SU-DHL-6 (cell line): ENCODE measurements around the gene ENKD1.
"Not testable (repeated sequence)": the region's sequence is repeated elsewhere in the genome, so short reads cannot be mapped to it uniquely, and the experiment has no call there.

Source experiments
- EZH2phosphoT487 ChIP-seq: fragments of 200-600 bp; sonication (generic), shearing (Covaris generic); conservative IDR thresholded peaks from 2 replicates; pipeline ENCODE4 v1.6.1; 2018; ENCODE audit warnings: mild to moderate bottlenecking, antibody characterized with exemption, low read length, moderate library complexity, mixed read lengths
- TF ChIP-seq, protein P1 (sequence below): fragments of 200-600 bp; sonication (generic); IDR thresholded peaks from one replicate; pipeline ENCODE4 v1.5.1; 2017; ENCODE audit warnings: antibody characterized with exemption, mild to moderate bottlenecking, low read length, moderate library complexity; ENCODE audit not compliant: insufficient read depth, poor library complexity, severe bottlenecking

DNA sequence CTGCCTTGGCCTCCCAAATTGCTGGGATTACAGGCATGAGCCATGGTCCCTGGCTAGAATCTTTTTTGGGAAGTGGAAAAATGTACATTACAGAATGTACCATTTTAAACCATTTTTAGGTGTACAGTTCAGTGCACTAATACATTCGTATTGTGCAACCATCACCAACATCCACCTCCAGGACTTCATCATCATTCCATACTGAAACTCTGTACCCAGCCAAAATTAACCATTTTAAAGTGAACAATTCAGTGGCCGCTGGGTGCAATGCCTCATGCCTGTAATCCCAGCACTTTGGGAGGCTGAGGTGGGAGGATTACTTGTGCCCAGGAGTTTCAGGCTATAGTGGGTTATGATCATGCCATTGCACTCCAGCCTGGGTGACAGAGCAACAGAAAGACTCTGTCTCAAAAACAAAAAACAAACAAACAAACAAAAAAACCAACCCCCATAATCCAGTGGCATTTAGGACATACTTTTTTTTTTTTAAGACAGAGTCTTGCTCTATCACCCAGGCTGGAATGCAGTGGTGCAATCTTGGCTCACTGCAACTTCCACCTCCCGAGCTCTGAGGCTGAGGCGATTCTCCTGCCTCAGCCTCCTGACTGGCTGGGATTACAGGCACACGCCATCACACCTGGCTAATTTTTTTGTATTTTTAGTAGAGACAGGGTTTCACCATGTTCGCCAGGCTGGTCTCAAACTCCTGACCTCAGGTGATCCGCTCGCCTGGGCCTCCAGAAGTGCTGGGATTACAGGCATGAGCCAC, 27.2 kb upstream of the ENKD1 start:
- TF ChIP-seq, protein P1, sequence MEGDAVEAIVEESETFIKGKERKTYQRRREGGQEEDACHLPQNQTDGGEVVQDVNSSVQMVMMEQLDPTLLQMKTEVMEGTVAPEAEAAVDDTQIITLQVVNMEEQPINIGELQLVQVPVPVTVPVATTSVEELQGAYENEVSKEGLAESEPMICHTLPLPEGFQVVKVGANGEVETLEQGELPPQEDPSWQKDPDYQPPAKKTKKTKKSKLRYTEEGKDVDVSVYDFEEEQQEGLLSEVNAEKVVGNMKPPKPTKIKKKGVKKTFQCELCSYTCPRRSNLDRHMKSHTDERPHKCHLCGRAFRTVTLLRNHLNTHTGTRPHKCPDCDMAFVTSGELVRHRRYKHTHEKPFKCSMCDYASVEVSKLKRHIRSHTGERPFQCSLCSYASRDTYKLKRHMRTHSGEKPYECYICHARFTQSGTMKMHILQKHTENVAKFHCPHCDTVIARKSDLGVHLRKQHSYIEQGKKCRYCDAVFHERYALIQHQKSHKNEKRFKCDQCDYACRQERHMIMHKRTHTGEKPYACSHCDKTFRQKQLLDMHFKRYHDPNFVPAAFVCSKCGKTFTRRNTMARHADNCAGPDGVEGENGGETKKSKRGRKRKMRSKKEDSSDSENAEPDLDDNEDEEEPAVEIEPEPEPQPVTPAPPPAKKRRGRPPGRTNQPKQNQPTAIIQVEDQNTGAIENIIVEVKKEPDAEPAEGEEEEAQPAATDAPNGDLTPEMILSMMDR = not testable (repeated sequence)
- not testable (repeated sequence) for TF ChIP-seq EZH2phosphoT487
